ENCODE results near the gene IL20RA.
"Not testable (repeated sequence)": the region's sequence is repeated elsewhere in the genome, so short reads cannot be mapped to it uniquely, and the experiment has no call there.

The IL20RA gene

DNA sequence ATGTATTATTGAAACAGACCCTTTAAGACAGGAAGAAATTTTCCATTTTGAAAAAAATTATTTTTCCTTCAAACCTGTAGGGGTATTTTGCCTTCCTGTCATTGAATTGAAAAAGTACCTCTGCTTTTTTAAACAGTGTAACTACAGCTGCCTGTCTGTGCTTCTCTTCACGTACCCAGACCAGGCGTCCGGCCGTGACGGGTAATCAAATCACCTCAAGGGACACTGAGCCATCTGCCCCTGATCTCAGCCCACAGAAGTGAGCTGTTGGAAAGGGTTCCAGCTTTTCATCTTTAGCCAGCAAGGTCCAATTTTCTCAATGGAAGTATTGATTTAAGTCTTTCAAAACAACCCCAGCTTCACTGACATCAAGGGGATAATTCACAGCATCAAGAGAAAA, 64.7 kb downstream of the IL20RA start:
- Histone ChIP-seq H3K27me3 (replicated peaks; ENCODE audit: insufficient read depth, low read length) (no peaks in the 10 kb centered on the region), H3K9me3 (replicated peaks; ENCODE audit: insufficient read depth, low read length) (no peaks in the 10 kb centered on the region), H3K9ac (ENCODE audit: low read length) (no peak overlapping the region), H2AFZ (ENCODE audit: low read length) (no peak overlapping the region), H3K9me2 (replicated peaks; ENCODE audit: insufficient read depth, low read length) (no peaks in the 10 kb centered on the region), H3K27ac (ENCODE audit: low read length) (no peak overlapping the region), H3K4me3 (ENCODE audit: low read length) (no peak overlapping the region), H3K79me2 (ENCODE audit: low read length) (no peaks in the 10 kb centered on the region), H3F3A (ENCODE audit: insufficient read depth, low read length) (no peaks in the 10 kb centered on the region), H3K36me3 (replicated peaks; ENCODE audit: insufficient read depth, low read length) (no peaks in the 10 kb centered on the region), H3K4me1 (ENCODE audit: low read length) (peaks cover 4% of the 10 kb centered on the region; the same call in 1 of the 2 replicates), H3K4me2 (ENCODE audit: low read depth, low read length) (no peak overlapping the region), H4K20me1 (ENCODE audit: insufficient read depth, low read length) (no peaks in the 10 kb centered on the region)
- no peak for TF ChIP-seq EZH2phosphoT487 (IDR thresholded peaks at IDR 0.05; ENCODE audit: low read length)
- TF ChIP-seq EZH2 (optimal IDR thresholded peaks at IDR 0.05; ENCODE audit: low read depth, low read length): no peak
- TF ChIP-seq, protein P1, sequence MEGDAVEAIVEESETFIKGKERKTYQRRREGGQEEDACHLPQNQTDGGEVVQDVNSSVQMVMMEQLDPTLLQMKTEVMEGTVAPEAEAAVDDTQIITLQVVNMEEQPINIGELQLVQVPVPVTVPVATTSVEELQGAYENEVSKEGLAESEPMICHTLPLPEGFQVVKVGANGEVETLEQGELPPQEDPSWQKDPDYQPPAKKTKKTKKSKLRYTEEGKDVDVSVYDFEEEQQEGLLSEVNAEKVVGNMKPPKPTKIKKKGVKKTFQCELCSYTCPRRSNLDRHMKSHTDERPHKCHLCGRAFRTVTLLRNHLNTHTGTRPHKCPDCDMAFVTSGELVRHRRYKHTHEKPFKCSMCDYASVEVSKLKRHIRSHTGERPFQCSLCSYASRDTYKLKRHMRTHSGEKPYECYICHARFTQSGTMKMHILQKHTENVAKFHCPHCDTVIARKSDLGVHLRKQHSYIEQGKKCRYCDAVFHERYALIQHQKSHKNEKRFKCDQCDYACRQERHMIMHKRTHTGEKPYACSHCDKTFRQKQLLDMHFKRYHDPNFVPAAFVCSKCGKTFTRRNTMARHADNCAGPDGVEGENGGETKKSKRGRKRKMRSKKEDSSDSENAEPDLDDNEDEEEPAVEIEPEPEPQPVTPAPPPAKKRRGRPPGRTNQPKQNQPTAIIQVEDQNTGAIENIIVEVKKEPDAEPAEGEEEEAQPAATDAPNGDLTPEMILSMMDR (IDR thresholded peaks at IDR 0.05; ENCODE audit: low read length): no peak
- no peak for DNase-seq

DNA sequence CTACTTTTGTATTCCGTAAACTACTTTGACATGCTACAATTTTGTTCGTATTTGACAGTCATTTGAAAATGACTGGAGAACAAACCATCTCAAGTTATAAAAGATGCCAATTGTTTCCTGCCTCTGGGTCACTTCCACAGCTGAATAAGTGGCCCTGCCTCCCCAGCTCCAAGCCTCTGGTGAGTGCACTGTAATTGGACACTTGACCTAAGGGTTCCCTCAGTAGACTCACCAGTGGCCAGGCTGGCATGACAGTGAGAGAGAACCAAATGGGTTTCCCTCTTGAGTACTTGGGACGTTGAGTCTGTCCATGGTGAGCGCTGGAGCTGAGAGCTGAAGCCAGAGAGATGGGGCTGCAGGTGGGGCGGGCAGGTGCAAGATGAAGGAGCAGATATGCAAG, 65.6 kb downstream of the IL20RA start:
- TF ChIP-seq EZH2 (optimal IDR thresholded peaks at IDR 0.05; ENCODE audit: low read depth, low read length) (no peak), EZH2phosphoT487 (IDR thresholded peaks at IDR 0.05; ENCODE audit: low read length) (no peak)
- TF ChIP-seq, protein P1 (IDR thresholded peaks at IDR 0.05; ENCODE audit: low read length): no peak
- Histone ChIP-seq H3K9ac (ENCODE audit: low read length) (no peak overlapping the region), H3K79me2 (ENCODE audit: low read length) (no peaks in the 10 kb centered on the region), H2AFZ (ENCODE audit: low read length) (no peak overlapping the region), H3K9me2 (replicated peaks; ENCODE audit: insufficient read depth, low read length) (no peaks in the 10 kb centered on the region), H3K4me2 (ENCODE audit: low read depth, low read length) (no peak overlapping the region), H4K20me1 (ENCODE audit: insufficient read depth, low read length) (no peaks in the 10 kb centered on the region), H3K27ac (ENCODE audit: low read length) (no peak overlapping the region), H3K4me1 (ENCODE audit: low read length) (peaks cover 4% of the 10 kb centered on the region; the same call in 1 of the 2 replicates), H3K36me3 (replicated peaks; ENCODE audit: insufficient read depth, low read length) (no peaks in the 10 kb centered on the region), H3K9me3 (replicated peaks; ENCODE audit: insufficient read depth, low read length) (no peaks in the 10 kb centered on the region), H3K4me3 (ENCODE audit: low read length) (no peak overlapping the region), H3K27me3 (replicated peaks; ENCODE audit: insufficient read depth, low read length) (no peaks in the 10 kb centered on the region), H3F3A (ENCODE audit: insufficient read depth, low read length) (no peaks in the 10 kb centered on the region)
- no peak for DNase-seq

DNA sequence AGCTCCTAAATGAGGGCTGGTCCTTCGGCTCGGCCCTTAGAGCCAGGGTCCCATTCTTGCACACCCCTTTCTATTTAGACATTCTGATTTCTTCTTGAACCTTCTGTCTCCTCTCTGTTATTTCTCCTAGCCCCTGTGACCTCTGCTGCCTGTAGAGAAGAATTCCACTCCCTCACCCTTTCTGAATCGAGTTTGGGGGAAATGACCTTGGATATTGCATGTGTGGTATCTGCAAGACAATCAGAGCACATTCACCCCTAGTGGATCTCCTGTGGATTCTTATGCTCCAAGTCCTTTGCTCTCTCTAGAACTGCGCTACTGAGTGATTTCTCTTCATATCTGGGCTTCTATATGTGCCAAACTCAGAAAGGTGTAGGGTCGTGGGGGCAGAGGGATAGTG, 67.7 kb downstream of the IL20RA start:
- Histone ChIP-seq H2AFZ (ENCODE audit: low read length) (no peak overlapping the region), H3K9ac (ENCODE audit: low read length) (no peak overlapping the region), H3K4me3 (ENCODE audit: low read length) (no peak overlapping the region), H3K36me3 (replicated peaks; ENCODE audit: insufficient read depth, low read length) (no peaks in the 10 kb centered on the region), H4K20me1 (ENCODE audit: insufficient read depth, low read length) (no peaks in the 10 kb centered on the region), H3K27me3 (replicated peaks; ENCODE audit: insufficient read depth, low read length) (no peaks in the 10 kb centered on the region), H3K9me2 (replicated peaks; ENCODE audit: insufficient read depth, low read length) (no peaks in the 10 kb centered on the region), H3K9me3 (replicated peaks; ENCODE audit: insufficient read depth, low read length) (no peaks in the 10 kb centered on the region), H3K4me1 (ENCODE audit: low read length) (peaks cover 4% of the 10 kb centered on the region; the same call in 1 of the 2 replicates), H3K4me2 (ENCODE audit: low read depth, low read length) (no peak overlapping the region), H3K27ac (ENCODE audit: low read length) (no peak overlapping the region), H3K79me2 (ENCODE audit: low read length) (no peaks in the 10 kb centered on the region), H3F3A (ENCODE audit: insufficient read depth, low read length) (no peaks in the 10 kb centered on the region)
- DNase-seq: no peak
- no peak for TF ChIP-seq EZH2phosphoT487 (IDR thresholded peaks at IDR 0.05; ENCODE audit: low read length)

DNA sequence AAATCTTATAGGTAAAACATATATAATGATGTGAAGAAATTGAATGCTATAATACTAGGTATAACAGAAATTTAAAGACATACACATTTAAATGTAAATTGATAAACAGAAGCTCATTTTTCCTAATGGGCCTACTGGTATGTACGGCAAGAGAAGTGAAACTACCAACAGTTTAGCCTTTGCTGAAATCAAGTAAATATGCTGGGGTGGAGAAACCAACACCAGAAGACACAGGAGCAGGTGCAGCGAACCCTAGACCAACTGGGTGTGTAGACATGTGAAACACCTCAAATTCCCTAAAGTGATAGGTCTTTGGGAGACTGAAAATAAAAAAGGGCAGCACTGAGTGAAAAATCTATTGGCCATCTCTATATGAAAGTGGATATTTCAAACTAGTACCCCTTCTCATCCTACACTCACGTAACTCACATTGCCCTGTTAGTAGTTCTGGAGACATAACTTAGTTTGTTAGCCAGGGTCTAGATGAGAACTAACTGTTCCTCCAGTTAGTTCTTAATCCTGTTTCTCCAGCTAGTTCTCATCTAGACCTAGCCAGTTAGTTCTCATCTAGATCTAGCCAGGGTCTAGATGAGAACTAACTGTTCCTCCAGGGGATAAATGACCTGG, 69.6 kb downstream of the IL20RA start:
- H3K9me3 ChIP-seq (replicated peaks; ENCODE audit: insufficient read depth, low read length): no peaks in the 10 kb centered on the region
- no peak overlapping the region for H3K9ac ChIP-seq (ENCODE audit: low read length)
- peak overlapping the region; percentile 12; the same call in 1 of the 2 replicates for H3K27ac ChIP-seq (ENCODE audit: low read length)
- peak overlapping the region; percentile 15; the same call in 1 of the 2 replicates for H3K4me2 ChIP-seq (ENCODE audit: low read depth, low read length)
- TF ChIP-seq, protein P1 (IDR thresholded peaks at IDR 0.05; ENCODE audit: low read length): no peak
- TF ChIP-seq EZH2 (optimal IDR thresholded peaks at IDR 0.05; ENCODE audit: low read depth, low read length) (no peak), EZH2phosphoT487 (IDR thresholded peaks at IDR 0.05; ENCODE audit: low read length) (no peak)
- peaks cover 4% of the 10 kb centered on the region; the same call in 1 of the 2 replicates for H3K4me1 ChIP-seq (ENCODE audit: low read length)
- no peaks in the 10 kb centered on the region for H3K79me2 ChIP-seq (ENCODE audit: low read length)
- no peaks in the 10 kb centered on the region for H3F3A ChIP-seq (ENCODE audit: insufficient read depth, low read length)
- no peak overlapping the region for H2AFZ ChIP-seq (ENCODE audit: low read length)
- no peaks in the 10 kb centered on the region for H3K9me2 ChIP-seq (replicated peaks; ENCODE audit: insufficient read depth, low read length)
- H3K36me3 ChIP-seq (replicated peaks; ENCODE audit: insufficient read depth, low read length): no peaks in the 10 kb centered on the region
- H3K4me3 ChIP-seq (ENCODE audit: low read length): no peak overlapping the region
- H3K27me3 ChIP-seq (replicated peaks; ENCODE audit: insufficient read depth, low read length): no peaks in the 10 kb centered on the region
- H4K20me1 ChIP-seq (ENCODE audit: insufficient read depth, low read length): no peaks in the 10 kb centered on the region
- DNase-seq: peak; percentile 62

DNA sequence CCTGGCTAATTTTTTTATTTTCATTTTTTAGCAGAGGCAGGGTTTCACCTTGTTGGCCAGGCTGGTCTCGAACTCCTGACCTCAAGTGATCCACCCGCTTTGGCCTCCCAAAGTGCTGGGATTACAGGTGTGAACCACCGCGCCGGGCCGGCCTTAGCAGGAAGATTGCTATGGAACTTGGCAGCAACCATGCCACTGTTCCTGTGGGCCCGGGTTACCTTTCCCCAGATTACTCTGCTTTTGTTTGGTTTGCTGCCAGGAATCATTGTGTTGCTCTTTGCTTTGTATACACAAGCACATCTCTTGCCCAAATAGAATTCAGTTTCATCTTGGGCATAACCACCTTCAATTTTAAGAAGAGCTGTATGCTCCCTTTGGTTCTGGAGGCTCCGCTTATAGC, 71.0 kb downstream of the IL20RA start:
- not testable (repeated sequence) for H3K9ac ChIP-seq (ENCODE audit: low read length); H4K20me1 ChIP-seq (ENCODE audit: insufficient read depth, low read length); H2AFZ ChIP-seq (ENCODE audit: low read length); H3K79me2 ChIP-seq (ENCODE audit: low read length); DNase-seq; H3K9me2 ChIP-seq (replicated peaks; ENCODE audit: insufficient read depth, low read length); H3K36me3 ChIP-seq (replicated peaks; ENCODE audit: insufficient read depth, low read length); H3K4me1 ChIP-seq (ENCODE audit: low read length); H3K27me3 ChIP-seq (replicated peaks; ENCODE audit: insufficient read depth, low read length); H3F3A ChIP-seq (ENCODE audit: insufficient read depth, low read length); H3K4me3 ChIP-seq (ENCODE audit: low read length); H3K4me2 ChIP-seq (ENCODE audit: low read depth, low read length); H3K9me3 ChIP-seq (replicated peaks; ENCODE audit: insufficient read depth, low read length); H3K27ac ChIP-seq (ENCODE audit: low read length)

Measured in MM.1S (cell line).